C4-2B (cell line): ENCODE measurements around the gene TDRD9.

Experiments
- CTCF ChIP-seq: fragments of 450-650 bp; conservative IDR thresholded peaks from 2 replicates; pipeline ENCODE4 v1.5.1; 2017; ENCODE audit warnings: mild to moderate bottlenecking
- ZFX ChIP-seq: fragments of 450-650 bp; IDR thresholded peaks from 2 replicates; pipeline ENCODE4 v1.6.1; 2017

GRCh38 chr14:103894034-103894722 is 34.1 kb upstream of the TDRD9 start:
- TF ChIP-seq CTCF (no peak), ZFX (no peak)
